GM12892 (cell line): ENCODE measurements around the gene GDF2.

ENCODE experiments used
- POLR2A ChIP-seq: IDR thresholded peaks from 2 replicates; pipeline ENCODE4 v1.6.1; 2011; ENCODE audit warnings: low read depth, low read length, control low read depth
- POLR2AphosphoS5 ChIP-seq: IDR thresholded peaks from 2 replicates; pipeline ENCODE4 v1.6.1; 2011; ENCODE audit warnings: low read depth, low read length, control low read depth
- TAF1 ChIP-seq: IDR thresholded peaks from 2 replicates; pipeline ENCODE4 v1.6.1; 2011; ENCODE audit warnings: low read depth, mild to moderate bottlenecking, control low read depth, low read length, borderline replicate concordance

DNA sequence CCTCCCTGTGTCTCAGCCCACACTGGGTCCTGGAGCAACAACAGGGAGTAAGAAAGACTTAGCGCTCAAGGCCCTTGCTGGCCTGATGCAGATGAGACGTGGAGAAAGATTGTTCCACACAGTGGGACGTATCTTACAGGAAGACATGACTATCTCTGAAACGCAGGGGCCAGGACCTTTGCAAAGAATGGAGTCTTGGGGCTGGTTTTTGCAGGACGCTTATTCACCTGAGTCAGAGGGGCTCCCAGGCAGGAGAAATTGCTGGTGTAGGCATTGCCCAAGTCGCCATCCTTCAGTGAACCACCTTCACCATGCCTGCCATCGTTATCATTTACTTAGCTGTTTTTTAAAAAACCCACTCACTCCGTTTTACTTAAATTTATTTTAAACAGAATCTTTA lies 34.0 kb upstream of the GDF2 start:
- no peak for TF ChIP-seq POLR2AphosphoS5
- no peak for TF ChIP-seq POLR2A
- TF ChIP-seq TAF1 = no peak
